ENCODE results near the gene TTC28. TPM values are rescaled to one million over a fixed set of nuclear protein-coding genes. Genes with fewer than 3 reads are reported as not detected.

The TTC28 gene
- total RNA-seq, 1 experiment from 2014 or later: 0.12 TPM

- no peak overlapping the region for H3K4me2 ChIP-seq (ENCODE audit: low read length)
- H3K79me2 ChIP-seq (ENCODE audit: insufficient read depth, low read length): no peaks in the 10 kb centered on the region
- ChIA-PET RAD21 (ENCODE audit: low non-redundant PET in 1 of 2, low total read pairs in 2 of 2, uncharacterized antibody in 2 of 2, unreplicated experiment in 2 of 2) (no interaction called here), POLR2A (no interaction called here), CTCF (no interaction called here)
- DNase-seq (ENCODE audit: low read depth, low spot score): no peak
- no peak for TF ChIP-seq ZFX (IDR thresholded peaks at IDR 0.05)
- no peak for TF ChIP-seq EGR1 (IDR thresholded peaks at IDR 0.05; ENCODE audit: low read depth)
- TF ChIP-seq SIN3A (IDR thresholded peaks at IDR 0.05; ENCODE audit: low read depth): no peak
- no peak for TF ChIP-seq CTCF (IDR thresholded peaks at IDR 0.05 in 2 of 3, conservative IDR thresholded peaks at IDR 0.05 in 1 of 3; ENCODE audit: borderline replicate concordance in 1 of 3, insufficient read depth in 1 of 3, low read depth in 2 of 3, low read length in 2 of 3)
- no peak for TF ChIP-seq EZH2 (IDR thresholded peaks at IDR 0.05)
- TF ChIP-seq ATF3 (IDR thresholded peaks at IDR 0.05): no peak
- no peak for TF ChIP-seq POLR2AphosphoS5 (IDR thresholded peaks at IDR 0.05; ENCODE audit: low read depth, low read length)
- no peak for TF ChIP-seq RAD21 (IDR thresholded peaks at IDR 0.05; ENCODE audit: low read depth)
- BruUV-seq (replicated peaks): no TSS peak
- H3K36me3 ChIP-seq (ENCODE audit: control insufficient read depth in 1 of 2, insufficient read depth in 2 of 2, low read length in 2 of 2): no peaks in the 10 kb centered on the region
- no peak overlapping the region for H3K27ac ChIP-seq (ENCODE audit: low read depth, low read length)
- peaks cover 72% of the 10 kb centered on the region for H3K27me3 ChIP-seq (ENCODE audit: insufficient read depth, low read length)
- no peaks in the 10 kb centered on the region for H3K9me2 ChIP-seq (ENCODE audit: insufficient read depth)
- no peaks in the 10 kb centered on the region for H3K9me3 ChIP-seq (ENCODE audit: control insufficient read depth in 1 of 2, insufficient read depth in 1 of 2, low read depth in 1 of 2, low read length in 2 of 2)
- H3K9ac ChIP-seq (ENCODE audit: low read length): no peak overlapping the region
- no peaks in the 10 kb centered on the region for H3K4me1 ChIP-seq (ENCODE audit: control insufficient read depth in 1 of 2, insufficient read depth in 2 of 2, low read length in 2 of 2)
- no peak for ATAC-seq
- H2AFZ ChIP-seq (ENCODE audit: low read depth, low read length, poor library complexity, severe bottlenecking): no peak overlapping the region
- no peaks in the 10 kb centered on the region for H4K20me1 ChIP-seq (ENCODE audit: insufficient read depth)
- intact Hi-C loops (cut with micrococcal nuclease): no loop called here
- H3K4me3 ChIP-seq (replicated peaks in 1 of 2; ENCODE audit: low read depth in 1 of 2, low read length in 2 of 2): no peak overlapping the region
Observed at GRCh38 chr22:28237783-28238182, 441.9 kb downstream of the TTC28 start.

GRCh38 chr22:28237112-28237511 lies 442.5 kb downstream of the TTC28 start:
- H3K36me3 ChIP-seq (ENCODE audit: control insufficient read depth in 1 of 2, insufficient read depth in 2 of 2, low read length in 2 of 2): no peaks in the 10 kb centered on the region
- H3K9ac ChIP-seq (ENCODE audit: low read length): no peak overlapping the region
- intact Hi-C loops (cut with micrococcal nuclease): no loop called here
- H3K9me3 ChIP-seq (ENCODE audit: control insufficient read depth in 1 of 2, insufficient read depth in 1 of 2, low read depth in 1 of 2, low read length in 2 of 2): no peaks in the 10 kb centered on the region
- no peaks in the 10 kb centered on the region for H3K79me2 ChIP-seq (ENCODE audit: insufficient read depth, low read length)
- no peak overlapping the region for H3K4me2 ChIP-seq (ENCODE audit: low read length)
- H3K27ac ChIP-seq (ENCODE audit: low read depth, low read length): no peak overlapping the region
- ATAC-seq (no peak), DNase-seq (ENCODE audit: low read depth, low spot score) (no peak)
- ChIA-PET POLR2A (no interaction called here), RAD21 (ENCODE audit: low non-redundant PET in 1 of 2, low total read pairs in 2 of 2, uncharacterized antibody in 2 of 2, unreplicated experiment in 2 of 2) (no interaction called here), CTCF (no interaction called here)
- H3K27me3 ChIP-seq (ENCODE audit: insufficient read depth, low read length): peaks cover 74% of the 10 kb centered on the region
- H3K4me3 ChIP-seq (replicated peaks in 1 of 2; ENCODE audit: low read depth in 1 of 2, low read length in 2 of 2): no peak overlapping the region
- H3K4me1 ChIP-seq (ENCODE audit: control insufficient read depth in 1 of 2, insufficient read depth in 2 of 2, low read length in 2 of 2): no peaks in the 10 kb centered on the region
- no TSS peak for BruUV-seq (replicated peaks)
- no peak overlapping the region for H2AFZ ChIP-seq (ENCODE audit: low read depth, low read length, poor library complexity, severe bottlenecking)
- no peaks in the 10 kb centered on the region for H4K20me1 ChIP-seq (ENCODE audit: insufficient read depth)
- H3K9me2 ChIP-seq (ENCODE audit: insufficient read depth): no peaks in the 10 kb centered on the region
- no peak for TF ChIP-seq POLR2A (IDR thresholded peaks at IDR 0.05; ENCODE audit: borderline replicate concordance, extremely low read depth, insufficient read depth, insufficient read length)
- no peak for TF ChIP-seq FOSL1 (IDR thresholded peaks at IDR 0.05; ENCODE audit: low read depth)
- no peak for TF ChIP-seq EGR1 (IDR thresholded peaks at IDR 0.05; ENCODE audit: low read depth)
- TF ChIP-seq CBX3 (IDR thresholded peaks at IDR 0.05; ENCODE audit: low read depth): no peak
- TF ChIP-seq ATF3 (IDR thresholded peaks at IDR 0.05): no peak
- TF ChIP-seq ZBTB33 (IDR thresholded peaks at IDR 0.05; ENCODE audit: extremely low read depth, insufficient replicate concordance, low read length): no peak
- no peak for TF ChIP-seq ZNF274 (IDR thresholded peaks at IDR 0.05; ENCODE audit: low read depth, low read length)
- TF ChIP-seq SP1 (IDR thresholded peaks at IDR 0.05; ENCODE audit: low read depth): no peak
- no peak for TF ChIP-seq TCF7L2 (IDR thresholded peaks at IDR 0.05; ENCODE audit: borderline replicate concordance, extremely low read depth, insufficient read depth, insufficient read length)
- TF ChIP-seq ZFX (IDR thresholded peaks at IDR 0.05): no peak
